Stimulated activated CD4-positive, alpha-beta T cell treated with anti-CD3 and anti-CD28 coated beads, TNF-alpha, amount 100 ng/mL, for 1 hour (primary cell): ENCODE results near the gene PRMT6.
"Not testable (repeated sequence)": the region's sequence is repeated elsewhere in the genome, so short reads cannot be mapped to it uniquely, and the experiment has no call there.

Experiments used
- DNase-seq, 3 donors: peaks; one replicate each; pipeline ENCODE4 v3.0.0-alpha.2; 2020; ENCODE audit warnings: low read depth in 3 of 3, low spot score in 1 of 3

Gene PRMT6

GRCh38 chr1:107093395-107093794, 36.9 kb downstream of the PRMT6 start:
- not testable (repeated sequence) for DNase-seq

- no peak for DNase-seq
These were observed 39.2 kb downstream of the PRMT6 start for GRCh38 chr1:107095647-107096046.

- no peak for DNase-seq
These were observed 40.2 kb downstream of the PRMT6 start for GRCh38 chr1:107096690-107097089.

- no peak for DNase-seq
These were observed 42.5 kb downstream of the PRMT6 start for GRCh38 chr1:107098961-107099360.

GRCh38 chr1:107100331-107100984, 44.0 kb downstream of the PRMT6 start:
- no peak for DNase-seq

- DNase-seq = no peak
These were observed 49.4 kb downstream of the PRMT6 start for GRCh38 chr1:107105914-107106313.
